ENCODE results near the gene ZBP1. TPM values are rescaled to one million over a fixed set of nuclear protein-coding genes. Genes with fewer than 3 reads are reported as not detected.

The ZBP1 gene
- total RNA-seq, 5 donors from 2014 or later (not counting 1 experiment from before 2014, with no cell fraction given), result 8.6 to 41.1 (median 20.6) TPM

DNA sequence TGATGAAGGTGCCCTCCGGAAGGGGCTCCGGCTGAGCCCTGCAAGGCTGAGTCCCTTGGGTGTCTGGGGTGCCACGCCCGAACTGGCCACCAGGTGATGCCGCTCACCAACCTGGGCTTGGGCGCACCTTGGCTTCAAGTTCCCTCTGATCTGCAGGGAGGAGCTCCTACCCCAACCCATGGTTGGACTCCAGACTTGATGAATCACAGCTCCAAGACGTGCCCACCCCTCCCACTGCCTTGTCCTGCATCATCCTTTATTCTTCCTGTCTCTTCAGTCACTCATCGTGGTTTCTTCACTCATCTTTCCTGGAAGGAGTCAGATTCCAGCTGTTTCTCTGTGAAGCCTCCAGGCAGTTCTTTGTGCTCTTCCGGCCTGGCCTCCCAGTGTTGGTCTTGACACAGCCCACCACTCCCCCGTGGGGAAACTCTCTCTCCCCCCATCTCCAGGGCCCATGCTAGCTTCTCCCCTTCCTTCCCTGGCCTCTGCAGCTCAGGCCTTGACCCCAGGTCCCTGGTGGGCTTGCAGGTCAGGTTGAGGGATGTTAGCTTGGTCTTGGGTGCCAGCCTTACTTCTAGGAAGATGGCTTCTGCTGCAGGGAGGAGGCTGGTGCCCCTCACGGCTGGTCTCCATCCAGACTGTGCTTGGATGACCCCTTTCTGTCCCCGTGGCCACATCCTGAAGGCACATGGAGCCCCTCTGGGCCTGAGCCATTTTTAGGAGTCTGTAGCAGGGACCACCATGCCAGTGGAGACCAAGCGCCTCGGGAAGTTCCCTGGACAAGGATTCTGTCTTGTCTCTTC, 2.6 kb upstream of the ZBP1 start:
- 78% methylated on average over 12 of the region's 14 CpGs for WGBS (ENCODE audit: insufficient coverage)
- Mint-ChIP-seq H3K4me1 (peaks cover 74 to 79% (median 78%) of the 10 kb centered on the region in 3 donors), H3K27ac (peak overlapping the region; percentile 78 to 84), H3K9me3 (peaks cover 0 to 7% (median 6%) of the 10 kb centered on the region in 3 donors), H3K27me3 (no peaks in the 10 kb centered on the region), H3K4me3 (peak overlapping the region in 1 of 3 donors; percentile 19), H3K36me3 (peaks cover 21% of the 10 kb centered on the region)
- Histone ChIP-seq H3K9me3 (no peaks in the 10 kb centered on the region), H3K4me3 (ENCODE audit: control insufficient read depth in 1 of 2, extremely low read depth in 1 of 2, low read length in 1 of 2) (no peak overlapping the region), H3K4me1 (ENCODE audit: control insufficient read depth in 1 of 2, extremely low read depth in 1 of 2, insufficient read depth in 2 of 2, low read length in 2 of 2) (peaks cover 48 to 69% of the 10 kb centered on the region in 2 experiments), H3K27me3 (replicated peaks in 1 of 2; ENCODE audit: control insufficient read depth in 2 of 2, extremely low read depth in 1 of 2, insufficient read depth in 2 of 2, low read length in 1 of 2) (no peaks in the 10 kb centered on the region), H3K27ac (ENCODE audit: low read length) (no peak overlapping the region), H3K36me3 (ENCODE audit: control insufficient read depth in 2 of 2, extremely low read depth in 1 of 2, insufficient read depth in 1 of 2, low read length in 1 of 2) (peaks cover 0 to 2% of the 10 kb centered on the region in 2 donors)
- ChIA-PET CTCF (interaction anchor here (0.5 to 1.7 kb wide), 9 partner anchors 17 to 87 kb away, joined by 3 to 10 read pairs (median 3); partner anchors contain the start of gene PMEPA1 (in 1 of the 2)), POLR2A (interaction anchor here in 1 of 2 donors (0.6 kb wide), 1 partner anchor 761 kb away, joined by 7 read pairs; no protein-coding TSS in a partner anchor)
- DNase-seq (peak; percentile 32 to 82 (median 67)), ATAC-seq (replicated peaks in 1 of 4) (peak in 2 of 4 experiments; percentile 15 to 34)

DNA sequence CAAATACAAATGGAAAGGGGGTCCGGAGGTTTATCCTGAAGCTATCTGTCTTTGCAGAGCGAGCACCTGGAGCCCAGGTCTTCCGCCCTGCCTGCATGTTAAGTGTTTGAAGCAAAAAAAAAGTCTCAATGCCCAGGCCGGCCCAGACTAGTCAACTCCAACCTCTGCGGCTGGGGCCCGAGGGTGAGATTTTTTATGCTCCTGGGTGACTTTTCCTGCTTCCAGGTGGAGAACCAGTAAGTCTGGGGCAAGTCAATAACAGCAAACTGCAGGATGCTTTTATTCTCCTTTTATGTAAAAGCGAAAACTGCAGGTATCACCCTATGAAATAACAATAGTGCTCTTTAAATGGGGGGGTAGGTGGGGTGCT, 2.0 kb upstream of the ZBP1 start:
- WGBS (ENCODE audit: insufficient coverage), result 91% methylated on average over 5 of the region's 7 CpGs
- H3K27ac ChIP-seq (ENCODE audit: low read length), result no peak overlapping the region

GRCh38 chr20:57621421-57622200, 1.4 kb upstream of the ZBP1 start:
- H3K9me3 ChIP-seq, result no peaks in the 10 kb centered on the region
- H3K27ac ChIP-seq (ENCODE audit: low read length), result peak overlapping the region; percentile 90
- H3K36me3 Mint-ChIP-seq, result peaks cover 29% of the 10 kb centered on the region
- peaks cover 0 to 7% (median 6%) of the 10 kb centered on the region in 3 donors for H3K9me3 Mint-ChIP-seq
- peak overlapping the region; percentile 95 to 97 for H3K27ac Mint-ChIP-seq
- no peak overlapping the region for H3K4me3 ChIP-seq (ENCODE audit: control insufficient read depth in 1 of 2, extremely low read depth in 1 of 2, low read length in 1 of 2)
- H3K4me1 Mint-ChIP-seq, result peaks cover 74 to 80% (median 78%) of the 10 kb centered on the region in 3 donors
- DNase-seq, result no peak
- no peaks in the 10 kb centered on the region for H3K27me3 ChIP-seq (replicated peaks in 1 of 2; ENCODE audit: control insufficient read depth in 2 of 2, extremely low read depth in 1 of 2, insufficient read depth in 2 of 2, low read length in 1 of 2)
- ChIA-PET POLR2A (no interaction called here), CTCF (interaction anchor here (0.7 to 2.6 kb wide), 5 partner anchors 9 to 1039 kb away, joined by 3 to 10 read pairs (median 3); no protein-coding TSS in a partner anchor)
- peaks cover under 1 to 2% of the 10 kb centered on the region in 2 donors for H3K36me3 ChIP-seq (ENCODE audit: control insufficient read depth in 2 of 2, extremely low read depth in 1 of 2, insufficient read depth in 1 of 2, low read length in 1 of 2)
- WGBS (ENCODE audit: insufficient coverage), result 93% methylated on average over 14 of the region's 16 CpGs
- peaks cover 41 to 70% of the 10 kb centered on the region in 2 experiments for H3K4me1 ChIP-seq (ENCODE audit: control insufficient read depth in 1 of 2, extremely low read depth in 1 of 2, insufficient read depth in 2 of 2, low read length in 2 of 2)
- H3K27me3 Mint-ChIP-seq, result no peaks in the 10 kb centered on the region
- ATAC-seq (replicated peaks in 1 of 4), result no peak
- H3K4me3 Mint-ChIP-seq, result peak overlapping the region; percentile 86 to 88 (median 86)

More for the DNA sequence above, 2.0 kb upstream of the ZBP1 start:
- Histone ChIP-seq H3K27me3 (replicated peaks in 1 of 2; ENCODE audit: control insufficient read depth in 2 of 2, extremely low read depth in 1 of 2, insufficient read depth in 2 of 2, low read length in 1 of 2) (no peaks in the 10 kb centered on the region), H3K36me3 (ENCODE audit: control insufficient read depth in 2 of 2, extremely low read depth in 1 of 2, insufficient read depth in 1 of 2, low read length in 1 of 2) (peaks cover 0 to 2% of the 10 kb centered on the region in 2 donors), H3K4me3 (ENCODE audit: control insufficient read depth in 1 of 2, extremely low read depth in 1 of 2, low read length in 1 of 2) (no peak overlapping the region), H3K4me1 (ENCODE audit: control insufficient read depth in 1 of 2, extremely low read depth in 1 of 2, insufficient read depth in 2 of 2, low read length in 2 of 2) (peaks cover 45 to 69% of the 10 kb centered on the region in 2 experiments), H3K9me3 (no peaks in the 10 kb centered on the region)
- DNase-seq (no peak), ATAC-seq (replicated peaks in 1 of 4) (no peak)
- CTCF ChIA-PET, result interaction anchor here (1.0 to 1.7 kb wide), 6 partner anchors 20 to 59 kb away, joined by 3 to 10 read pairs (median 4); no protein-coding TSS in a partner anchor
- Mint-ChIP-seq H3K4me1 (peaks cover 74 to 79% (median 78%) of the 10 kb centered on the region in 3 donors), H3K4me3 (peak overlapping the region in 1 of 3 donors; percentile 19), H3K36me3 (peaks cover 24% of the 10 kb centered on the region), H3K27ac (peak overlapping the region; percentile 95 to 97), H3K9me3 (peaks cover 0 to 7% (median 6%) of the 10 kb centered on the region in 3 donors), H3K27me3 (no peaks in the 10 kb centered on the region)
- POLR2A ChIA-PET, result no interaction called here

GRCh38 chr20:57620999-57621398, 773 bp upstream of the ZBP1 start:
- ChIA-PET CTCF (interaction anchor here (0.7 to 2.6 kb wide), 6 partner anchors 7 to 1040 kb away, joined by 3 to 22 read pairs (median 7); no protein-coding TSS in a partner anchor), POLR2A (no interaction called here)
- H3K27ac Mint-ChIP-seq, result peak overlapping the region; percentile 95 to 97
- no peaks in the 10 kb centered on the region for H3K27me3 ChIP-seq (replicated peaks in 1 of 2; ENCODE audit: control insufficient read depth in 2 of 2, extremely low read depth in 1 of 2, insufficient read depth in 2 of 2, low read length in 1 of 2)
- H3K9me3 ChIP-seq, result no peaks in the 10 kb centered on the region
- H3K36me3 Mint-ChIP-seq, result peaks cover 27% of the 10 kb centered on the region
- peak overlapping the region; percentile 86 to 88 (median 86) for H3K4me3 Mint-ChIP-seq
- no peaks in the 10 kb centered on the region for H3K27me3 Mint-ChIP-seq
- peak overlapping the region; percentile 90 for H3K27ac ChIP-seq (ENCODE audit: low read length)
- WGBS (ENCODE audit: insufficient coverage), result 9% methylated on average over 8 of the region's 11 CpGs
- DNase-seq (peak in 5 of 35 experiments; percentile 10 to 43 (median 31)), ATAC-seq (replicated peaks in 1 of 4) (no peak)
- H3K36me3 ChIP-seq (ENCODE audit: control insufficient read depth in 2 of 2, extremely low read depth in 1 of 2, insufficient read depth in 1 of 2, low read length in 1 of 2), result peaks cover 2 to 7% of the 10 kb centered on the region in 2 donors
- peaks cover 0 to 7% (median 6%) of the 10 kb centered on the region in 3 donors for H3K9me3 Mint-ChIP-seq
- H3K4me1 Mint-ChIP-seq, result peaks cover 68 to 79% (median 74%) of the 10 kb centered on the region in 3 donors
- H3K4me3 ChIP-seq (ENCODE audit: control insufficient read depth in 1 of 2, extremely low read depth in 1 of 2, low read length in 1 of 2), result peak overlapping the region; percentile 25 to 53
- H3K4me1 ChIP-seq (ENCODE audit: control insufficient read depth in 1 of 2, extremely low read depth in 1 of 2, insufficient read depth in 2 of 2, low read length in 2 of 2), result peaks cover 37 to 76% of the 10 kb centered on the region in 2 experiments

DNA sequence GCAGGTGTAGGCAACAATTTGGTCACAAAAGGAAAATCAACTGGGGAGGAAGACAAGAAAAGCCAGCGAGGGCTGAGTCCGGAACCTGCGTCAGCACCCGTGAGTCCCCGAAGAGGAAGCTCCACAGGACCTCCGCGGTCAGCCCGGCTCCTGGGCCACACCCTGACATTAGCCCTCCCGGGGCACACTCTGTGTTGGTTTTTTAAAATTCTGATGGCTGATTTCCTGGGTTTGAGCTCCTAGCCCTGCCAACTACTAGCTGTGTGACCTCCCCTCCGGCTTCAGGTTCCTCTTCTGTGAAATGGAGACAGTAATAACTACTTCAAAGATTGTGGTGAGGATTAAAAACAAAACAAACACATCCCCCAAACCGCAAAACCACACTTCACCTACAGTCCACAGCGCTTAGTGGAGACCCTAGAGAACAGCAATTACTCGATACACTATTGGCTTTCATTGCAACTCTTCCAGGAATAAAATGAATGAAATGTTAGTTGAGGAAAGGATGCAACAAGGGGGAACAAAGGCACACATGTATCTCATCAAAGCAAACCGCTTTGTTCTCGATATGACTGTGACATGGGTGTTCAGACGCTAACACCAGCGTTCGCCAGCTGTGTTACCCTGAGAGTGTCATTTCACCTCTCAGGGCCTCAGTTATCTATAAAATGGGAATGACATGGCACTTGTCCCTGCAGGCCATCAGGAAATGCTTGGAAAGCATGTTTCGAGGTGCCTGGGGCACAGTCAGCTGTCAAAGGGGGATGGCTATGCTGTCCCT, 985 bp downstream of the ZBP1 start:
- peak overlapping the region; percentile 90 for H3K27ac ChIP-seq (ENCODE audit: low read length)
- H3K4me1 Mint-ChIP-seq, result peaks cover 59 to 77% (median 70%) of the 10 kb centered on the region in 3 donors

More for the DNA sequence above, 985 bp downstream of the ZBP1 start:
- POLR2A ChIA-PET, result interaction anchor here (0.5 to 1.7 kb wide), 8 partner anchors 9 to 1206 kb away, joined by 3 to 10 read pairs (median 4); partner anchors contain the start of gene PMEPA1 (in 1 of the 2)
- no peaks in the 10 kb centered on the region for H3K27me3 Mint-ChIP-seq
- H3K9me3 Mint-ChIP-seq, result no peaks in the 10 kb centered on the region
- Histone ChIP-seq H3K27me3 (replicated peaks in 1 of 2; ENCODE audit: control insufficient read depth in 2 of 2, extremely low read depth in 1 of 2, insufficient read depth in 2 of 2, low read length in 1 of 2) (no peaks in the 10 kb centered on the region), H3K4me1 (ENCODE audit: control insufficient read depth in 1 of 2, extremely low read depth in 1 of 2, insufficient read depth in 2 of 2, low read length in 2 of 2) (peaks cover 37 to 90% of the 10 kb centered on the region in 2 experiments), H3K9me3 (no peaks in the 10 kb centered on the region), H3K4me3 (ENCODE audit: control insufficient read depth in 1 of 2, extremely low read depth in 1 of 2, low read length in 1 of 2) (peak overlapping the region; percentile 49 to 53), H3K36me3 (ENCODE audit: control insufficient read depth in 2 of 2, extremely low read depth in 1 of 2, insufficient read depth in 1 of 2, low read length in 1 of 2) (peaks cover 0 to 24% of the 10 kb centered on the region in 2 donors)
- 0% methylated on average over 9 of the region's 19 CpGs for WGBS (ENCODE audit: insufficient coverage)
- H3K27ac Mint-ChIP-seq, result peak overlapping the region; percentile 95 to 97
- H3K4me3 Mint-ChIP-seq, result peak overlapping the region; percentile 86 to 88 (median 86)
- peak in 34 of 35 experiments; percentile 43 to 83 (median 62) for DNase-seq
- ATAC-seq (replicated peaks in 1 of 4), result peak; percentile 73 to 77 (median 75)
- CTCF ChIA-PET, result interaction anchor here (0.6 to 2.6 kb wide), 12 partner anchors 9 to 561 kb away, joined by 3 to 22 read pairs (median 4); no protein-coding TSS in a partner anchor
- peaks cover 22% of the 10 kb centered on the region for H3K36me3 Mint-ChIP-seq

Data from T-cell (primary cell).